AG10803 (cell line): ENCODE measurements around the gene RNF138.

ENCODE experiments used
- DNase-seq: peaks from one replicate; pipeline ENCODE4 v3.0.0; 2010; ENCODE audit warnings: low read depth
- H3K4me3 ChIP-seq: 2 replicates; pipeline ENCODE4 v1.5.1; 2011; ENCODE audit warnings: mild to moderate bottlenecking, low read length, control low read depth
- CTCF ChIP-seq: conservative IDR thresholded peaks from 2 replicates; pipeline ENCODE4 v1.5.1; 2011; ENCODE audit warnings: mild to moderate bottlenecking, low read length, control low read depth, inconsistent platforms

Gene RNF138

GRCh38 chr18:32060026-32060425 is 31.6 kb upstream of the RNF138 start:
- no peak for TF ChIP-seq CTCF
- DNase-seq = no peak
- H3K4me3 ChIP-seq = no peak overlapping the region

GRCh38 chr18:32067375-32068167 is 24.1 kb upstream of the RNF138 start:
- DNase-seq = no peak
- H3K4me3 ChIP-seq = no peak overlapping the region
- TF ChIP-seq CTCF = no peak

- no peak overlapping the region for H3K4me3 ChIP-seq
- DNase-seq = no peak
- TF ChIP-seq CTCF = peak; percentile 43
Observed at GRCh38 chr18:32072321-32072720, 19.4 kb upstream of the RNF138 start.

GRCh38 chr18:32074206-32074605 is 17.5 kb upstream of the RNF138 start:
- H3K4me3 ChIP-seq = no peak overlapping the region
- no peak for DNase-seq
- no peak for TF ChIP-seq CTCF

- no peak overlapping the region for H3K4me3 ChIP-seq
- TF ChIP-seq CTCF = no peak
- no peak for DNase-seq
Observed at GRCh38 chr18:32078845-32079244, 12.8 kb upstream of the RNF138 start.

GRCh38 chr18:32081881-32082280 is 9.8 kb upstream of the RNF138 start:
- DNase-seq = peak; percentile 44
- TF ChIP-seq CTCF = no peak
- no peak overlapping the region for H3K4me3 ChIP-seq

GRCh38 chr18:32083781-32084180 is 7.9 kb upstream of the RNF138 start:
- no peak overlapping the region for H3K4me3 ChIP-seq
- no peak for DNase-seq
- no peak for TF ChIP-seq CTCF
